A673 (cell line): ENCODE results near the gene TBXAS1. TPM values are rescaled to one million over a fixed set of nuclear protein-coding genes. Genes with fewer than 3 reads are reported as not detected.

Source experiments
- BruUV-seq: library from RNA; stranded (reverse); fragments of 400-500 nt; replicated peaks from 2 replicates; lab custom pipeline; 2021; lab: Mats Ljungman, UMichigan
- CTCF ChIA-PET: fragments of 300-600 bp; sonication (Branson Sonifier 250); formaldehyde crosslinking; loops from one replicate; lab custom pipeline; 2022; ENCODE audit warnings: antibody characterized with exemption; lab: Charles Lee
- POLR2A ChIA-PET: fragments of 300-600 bp; sonication (Branson Sonifier 250); formaldehyde crosslinking; loops from one replicate; lab custom pipeline; 2022; ENCODE audit warnings: antibody characterized with exemption; ENCODE audit not compliant: low non-redundant PET; lab: Charles Lee
- DNase-seq: peaks from one replicate; pipeline ENCODE4 v3.0.0-alpha.2; 2015; ENCODE audit warnings: low spot score
- H3K27ac ChIP-seq: fragments of 200-600 bp; sonication (generic); 2 replicates; pipeline ENCODE4 v1.5.1; 2016; ENCODE audit warnings: mixed run types, low read depth, mild to moderate bottlenecking, mixed read lengths, antibody characterized with exemption, low read length; ENCODE audit not compliant: poor library complexity, severe bottlenecking
- H3K27me3 ChIP-seq: fragments of 200-600 bp; sonication (generic); replicated peaks from 2 replicates; pipeline ENCODE4 v1.6.1; 2017; ENCODE audit warnings: mixed run types, low read depth, mild to moderate bottlenecking, mixed read lengths, antibody characterized with exemption, low read length; ENCODE audit not compliant: insufficient read depth, poor library complexity
- H3K36me3 ChIP-seq: fragments of 200-600 bp; sonication (generic); 2 replicates; pipeline ENCODE4 v1.6.1; 2016; ENCODE audit warnings: mixed run types, mild to moderate bottlenecking, mixed read lengths, antibody characterized with exemption, low read length; ENCODE audit not compliant: insufficient read depth, poor library complexity, severe bottlenecking
- H3K4me1 ChIP-seq: fragments of 200-600 bp; sonication (generic); 2 replicates; pipeline ENCODE4 v1.6.1; 2017; ENCODE audit warnings: mixed run types, mild to moderate bottlenecking, mixed read lengths, antibody characterized with exemption, low read length; ENCODE audit not compliant: insufficient read depth, poor library complexity, severe bottlenecking
- H3K4me3 ChIP-seq: fragments of 200-600 bp; sonication (generic); 2 replicates; pipeline ENCODE4 v1.5.1; 2016; ENCODE audit warnings: low read depth, mixed run types, mild to moderate bottlenecking, mixed read lengths, low read length; ENCODE audit not compliant: poor library complexity, severe bottlenecking
- H3K9me3 ChIP-seq: fragments of 200-600 bp; sonication (generic); 2 replicates; pipeline ENCODE4 v1.6.1; 2016; ENCODE audit warnings: mixed run types, low read depth, mild to moderate bottlenecking, mixed read lengths, antibody characterized with exemption, low read length; ENCODE audit not compliant: poor library complexity, severe bottlenecking
- EZH2 ChIP-seq: fragments of 200-600 bp; sonication (generic); IDR thresholded peaks from 2 replicates; pipeline ENCODE4 v1.6.1; 2017; ENCODE audit warnings: borderline replicate concordance, low read depth, mild to moderate bottlenecking, mixed read lengths, antibody characterized with exemption, low read length; ENCODE audit not compliant: poor library complexity, severe bottlenecking
- intact Hi-C: fragments of 100-400 bp; cut with micrococcal nuclease; formaldehyde crosslinking; loops from one replicate; pipeline ENCODE4 v1.10.0; 2022; ENCODE audit not compliant: unreplicated experiment
- total RNA-seq: library from RNA; stranded (reverse); gene quantifications from 2 replicates; pipeline ENCODE4 v1.2.3, GENCODE V29; 2021
- TF ChIP-seq, protein P1 (sequence below): fragments of 300-800, 200-600 bp; sonication (generic); conservative IDR thresholded peaks from 2 replicates; pipeline ENCODE4 v1.5.1; 2017; ENCODE audit warnings: low read depth, mild to moderate bottlenecking, antibody characterized with exemption, low read length, moderate library complexity, mixed read lengths

TBXAS1 gene
- total RNA-seq, 1 experiment from 2014 or later, result 2.5 TPM

DNA sequence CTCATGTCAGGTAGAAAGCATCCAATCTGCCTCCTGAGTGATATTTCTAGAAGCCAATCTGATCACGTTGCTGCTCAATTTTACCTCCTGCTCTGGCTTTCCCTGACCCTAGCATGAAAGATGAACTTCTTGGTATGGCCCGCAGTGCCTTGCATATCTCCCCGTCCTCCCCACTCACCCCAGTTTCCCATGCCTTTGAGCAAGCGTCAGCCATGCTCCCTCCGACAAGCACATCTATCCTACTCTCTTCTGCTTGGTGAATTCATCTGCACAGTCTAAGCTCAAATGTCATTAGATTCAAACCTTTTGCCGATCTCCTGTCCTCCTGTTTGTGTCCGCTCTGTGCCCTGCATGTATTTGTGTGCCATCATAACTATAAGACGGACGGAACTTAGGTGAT lies 6.2 kb upstream of the TBXAS1 start:
- Histone ChIP-seq H3K36me3 (no peaks in the 10 kb centered on the region), H3K4me1 (no peaks in the 10 kb centered on the region), H3K9me3 (no peaks in the 10 kb centered on the region), H3K27me3 (peaks cover 43% of the 10 kb centered on the region), H3K4me3 (no peak overlapping the region), H3K27ac (no peak overlapping the region)
- DNase-seq, result no peak
- no TSS peak for BruUV-seq
- intact Hi-C loops, result no loop called here
- CTCF ChIA-PET, result no interaction called here
- POLR2A ChIA-PET, result no interaction called here
- TF ChIP-seq, protein P1, sequence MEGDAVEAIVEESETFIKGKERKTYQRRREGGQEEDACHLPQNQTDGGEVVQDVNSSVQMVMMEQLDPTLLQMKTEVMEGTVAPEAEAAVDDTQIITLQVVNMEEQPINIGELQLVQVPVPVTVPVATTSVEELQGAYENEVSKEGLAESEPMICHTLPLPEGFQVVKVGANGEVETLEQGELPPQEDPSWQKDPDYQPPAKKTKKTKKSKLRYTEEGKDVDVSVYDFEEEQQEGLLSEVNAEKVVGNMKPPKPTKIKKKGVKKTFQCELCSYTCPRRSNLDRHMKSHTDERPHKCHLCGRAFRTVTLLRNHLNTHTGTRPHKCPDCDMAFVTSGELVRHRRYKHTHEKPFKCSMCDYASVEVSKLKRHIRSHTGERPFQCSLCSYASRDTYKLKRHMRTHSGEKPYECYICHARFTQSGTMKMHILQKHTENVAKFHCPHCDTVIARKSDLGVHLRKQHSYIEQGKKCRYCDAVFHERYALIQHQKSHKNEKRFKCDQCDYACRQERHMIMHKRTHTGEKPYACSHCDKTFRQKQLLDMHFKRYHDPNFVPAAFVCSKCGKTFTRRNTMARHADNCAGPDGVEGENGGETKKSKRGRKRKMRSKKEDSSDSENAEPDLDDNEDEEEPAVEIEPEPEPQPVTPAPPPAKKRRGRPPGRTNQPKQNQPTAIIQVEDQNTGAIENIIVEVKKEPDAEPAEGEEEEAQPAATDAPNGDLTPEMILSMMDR, result no peak
- TF ChIP-seq EZH2, result no peak

DNA sequence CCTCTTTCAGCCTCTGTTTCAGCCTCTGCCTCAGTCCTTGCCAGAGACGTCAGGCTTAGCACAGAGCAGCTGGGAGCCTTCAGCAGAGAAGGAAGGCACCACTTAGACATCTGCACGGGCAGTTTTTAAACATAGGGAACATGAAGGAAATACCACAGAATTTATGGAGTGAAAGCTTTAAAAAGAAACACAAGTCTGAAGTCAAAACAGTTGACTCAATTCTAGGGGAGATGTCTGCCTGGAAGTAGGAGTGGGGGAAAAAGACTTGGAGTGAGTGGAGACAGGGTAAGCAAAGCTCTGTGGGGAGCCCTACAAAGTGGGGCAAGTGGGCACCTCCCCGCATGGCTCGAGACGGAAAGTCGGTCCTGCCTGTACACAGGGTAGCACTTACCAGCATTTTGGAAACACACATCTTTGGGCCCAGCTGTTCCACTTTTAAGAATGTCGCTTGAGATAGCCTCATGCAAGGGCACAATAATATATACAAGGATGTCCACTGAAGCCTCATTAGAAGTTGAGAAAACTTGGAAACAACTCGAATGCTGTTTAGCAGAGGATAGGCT lies 5.0 kb upstream of the TBXAS1 start:
- DNase-seq, result no peak
- Histone ChIP-seq H3K4me1 (no peaks in the 10 kb centered on the region), H3K27ac (no peak overlapping the region), H3K36me3 (no peaks in the 10 kb centered on the region), H3K27me3 (peaks cover 43% of the 10 kb centered on the region), H3K4me3 (no peak overlapping the region), H3K9me3 (no peaks in the 10 kb centered on the region)
- POLR2A ChIA-PET, result no interaction called here
- no TSS peak for BruUV-seq
- intact Hi-C loops, result no loop called here
- CTCF ChIA-PET, result no interaction called here
- TF ChIP-seq EZH2, result no peak
- TF ChIP-seq, protein P1, result no peak

DNA sequence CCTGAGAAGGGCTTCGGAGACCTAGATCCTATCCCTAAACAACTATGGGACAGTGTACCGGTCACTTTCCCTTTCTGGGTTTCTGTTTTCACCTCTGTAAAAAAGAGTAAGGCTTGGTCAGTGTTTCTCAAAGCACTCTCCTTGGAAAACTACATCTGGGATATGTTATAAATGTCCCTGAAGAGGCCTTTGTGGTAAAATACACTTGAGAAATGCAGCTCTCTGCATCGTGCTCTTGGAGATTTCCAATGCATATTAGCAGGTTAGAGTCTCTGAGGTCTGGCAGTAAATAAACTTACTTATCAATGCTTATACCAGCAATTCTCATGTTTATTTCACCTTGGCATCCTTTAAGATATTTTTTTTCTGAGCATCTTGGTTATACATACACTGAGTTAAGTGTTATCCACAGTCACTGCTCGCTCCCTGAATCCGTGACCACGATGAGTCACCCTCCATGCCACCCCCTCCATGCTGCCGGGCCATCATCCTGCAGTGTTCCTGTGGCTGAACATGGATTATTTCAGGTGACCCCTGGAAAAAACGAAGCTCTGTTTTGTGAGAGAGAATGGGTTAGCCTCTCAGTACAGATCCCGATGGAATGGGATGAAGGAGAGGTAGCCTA lies 3.3 kb upstream of the TBXAS1 start:
- no peak for DNase-seq
- peaks cover 40% of the 10 kb centered on the region for H3K27me3 ChIP-seq
- TF ChIP-seq EZH2, result no peak
- TF ChIP-seq, protein P1, result no peak
- H3K36me3 ChIP-seq, result no peaks in the 10 kb centered on the region
- no TSS peak for BruUV-seq
- H3K27ac ChIP-seq, result no peak overlapping the region
- ChIA-PET POLR2A (no interaction called here), CTCF (no interaction called here)
- H3K4me1 ChIP-seq, result peaks cover 5% of the 10 kb centered on the region
- no peak overlapping the region for H3K4me3 ChIP-seq
- intact Hi-C loops, result no loop called here
- H3K9me3 ChIP-seq, result no peaks in the 10 kb centered on the region
